Peyer's patch (tissue), 4 donors: Measurements from ENCODE around the gene ZBTB38.

ENCODE experiments used
- CTCF ChIP-seq, 6 experiments: fragments of 450-650 bp in 4 of 6; fragments of 200-600 bp in 2 of 6; sonication (generic) in 1 of 6; IDR thresholded peaks; one replicate each; pipeline ENCODE4 v1.5.1; 2017 to 2019; ENCODE audit warnings: antibody characterized with exemption in 6 of 6, mild to moderate bottlenecking in 3 of 6, moderate library complexity in 1 of 6
- POLR2A ChIP-seq, 2 donors: fragments of 450-650 bp; IDR thresholded peaks; one replicate each; pipeline ENCODE4 v1.5.1; 2017; ENCODE audit warnings: antibody characterized with exemption in 2 of 2, mild to moderate bottlenecking in 2 of 2, moderate library complexity in 2 of 2

- TF ChIP-seq CTCF (IDR thresholded peaks at IDR 0.05) = no peak
- TF ChIP-seq POLR2A (IDR thresholded peaks at IDR 0.05) = no peak
These were observed 38.7 kb downstream of the ZBTB38 start for GRCh38 chr3:141407047-141407446.
